GM21381 (cell line): ENCODE results near the gene TAPBPL.
A peak's percentile ranks its signal among the peaks of the same experiment; 100 is the strongest.
"Not testable (repeated sequence)": the region's sequence is repeated elsewhere in the genome, so short reads cannot be mapped to it uniquely, and the experiment has no call there.

Experiments used
- ATAC-seq: cut with Tn5 transposase; IDR thresholded peaks from one replicate; pipeline ENCODE4 v1.9.1; 2021; ENCODE audit warnings: mild to moderate bottlenecking, moderate library complexity; ENCODE audit not compliant: unreplicated experiment

TAPBPL gene

GRCh38 chr12:6462234-6462995 is 10.6 kb downstream of the TAPBPL start:
- no peak for ATAC-seq

- ATAC-seq, result no peak
These were observed 11.4 kb downstream of the TAPBPL start for GRCh38 chr12:6463216-6463615.

- ATAC-seq, result no peak
These were observed 12.0 kb downstream of the TAPBPL start for GRCh38 chr12:6463858-6464257.

DNA sequence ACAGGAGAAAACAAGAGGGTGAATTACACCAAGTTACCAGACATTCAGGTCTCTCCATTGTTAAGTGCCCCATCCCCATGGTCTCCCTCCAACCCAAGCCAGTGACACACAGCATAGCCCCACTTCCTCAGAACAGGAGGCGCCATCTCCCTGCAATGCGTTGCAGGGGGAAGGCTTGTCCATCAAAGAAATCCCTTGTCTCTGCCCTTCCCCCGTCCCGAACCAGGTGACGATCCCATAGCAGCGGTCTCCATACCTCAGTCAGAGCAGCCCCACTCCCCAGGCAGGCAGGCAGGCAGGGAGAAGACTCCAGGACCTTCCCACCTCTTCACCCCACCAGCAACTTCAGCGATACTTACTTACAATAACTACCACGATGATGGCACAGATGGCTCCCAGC is 12.7 kb downstream of the TAPBPL start:
- ATAC-seq, result no peak

- ATAC-seq, result no peak
These were observed 13.8 kb downstream of the TAPBPL start for GRCh38 chr12:6465467-6466183.

GRCh38 chr12:6466184-6466573 is 14.3 kb downstream of the TAPBPL start:
- no peak for ATAC-seq

DNA sequence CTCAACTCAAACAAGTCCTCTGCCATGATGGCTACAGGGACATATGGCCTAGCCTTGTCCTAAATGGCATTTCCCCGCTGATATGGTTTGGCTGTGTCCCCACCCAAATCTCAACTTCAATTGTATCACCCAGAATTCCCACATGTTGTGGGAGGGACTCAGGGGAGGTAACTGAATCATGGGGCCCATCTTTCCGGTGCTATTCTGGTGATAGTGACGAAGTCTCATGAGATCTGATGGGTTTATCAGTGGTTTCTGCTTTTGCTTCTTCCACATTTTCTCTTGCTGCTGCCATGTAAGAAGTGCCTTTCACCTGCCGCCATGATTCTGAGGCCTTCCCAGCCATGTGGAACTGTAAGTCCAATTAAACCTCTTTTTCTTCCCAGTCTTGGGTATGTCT is 14.9 kb downstream of the TAPBPL start:
- not testable (repeated sequence) for ATAC-seq

DNA sequence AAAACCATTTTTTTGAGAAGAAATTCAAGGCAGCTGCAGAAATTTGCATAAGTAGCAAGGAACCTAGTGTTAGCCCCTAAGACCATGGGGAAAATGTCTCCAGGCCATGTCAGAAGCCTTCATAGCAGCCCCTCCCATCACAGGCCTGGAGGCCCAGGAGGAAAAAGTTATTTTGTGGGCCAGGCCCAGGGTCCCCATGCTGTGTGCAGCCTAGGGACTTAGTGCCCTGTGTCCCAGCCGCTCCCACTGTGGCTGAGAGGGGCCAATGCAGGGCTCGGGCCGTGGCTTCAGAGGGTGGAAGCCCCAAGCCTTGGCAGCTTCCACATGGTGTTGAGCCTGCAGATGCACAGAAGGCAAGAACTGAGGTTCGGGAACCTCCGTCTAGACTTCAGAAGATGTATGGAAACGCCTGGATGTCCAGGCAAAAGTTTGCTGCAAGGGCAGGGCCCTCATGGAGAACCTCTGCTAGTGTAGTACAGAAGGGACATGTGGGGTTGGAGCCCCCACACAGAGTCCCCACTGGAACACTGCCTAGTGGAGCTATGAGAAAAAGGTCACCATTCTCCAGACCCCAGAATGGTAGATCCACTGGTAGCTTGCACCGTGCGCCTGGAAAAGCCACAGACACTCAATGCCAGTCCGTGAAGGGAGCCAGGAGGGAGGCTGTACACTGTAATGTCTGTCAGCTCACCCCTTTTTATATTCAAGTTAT is 15.9 kb downstream of the TAPBPL start:
- not testable (repeated sequence) for ATAC-seq

DNA sequence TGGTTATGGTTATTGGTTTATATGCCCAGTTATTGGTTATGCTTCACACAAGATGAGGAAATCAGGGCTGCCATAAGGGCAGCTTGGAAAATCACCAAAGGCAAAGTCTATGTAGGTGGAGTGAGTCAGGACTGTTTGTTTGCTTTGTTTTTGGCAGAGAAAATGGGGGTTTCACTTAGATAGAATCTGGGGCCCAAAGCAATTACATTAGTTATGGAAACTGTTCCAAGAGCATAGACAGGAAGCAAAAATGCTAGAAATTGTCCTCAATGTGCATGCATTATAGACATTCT is 16.4 kb downstream of the TAPBPL start:
- no peak for ATAC-seq

- ATAC-seq, result no peak
These were observed 17.2 kb downstream of the TAPBPL start for GRCh38 chr12:6469092-6469491.

GRCh38 chr12:6469609-6470374 is 17.9 kb downstream of the TAPBPL start:
- no peak for ATAC-seq

DNA sequence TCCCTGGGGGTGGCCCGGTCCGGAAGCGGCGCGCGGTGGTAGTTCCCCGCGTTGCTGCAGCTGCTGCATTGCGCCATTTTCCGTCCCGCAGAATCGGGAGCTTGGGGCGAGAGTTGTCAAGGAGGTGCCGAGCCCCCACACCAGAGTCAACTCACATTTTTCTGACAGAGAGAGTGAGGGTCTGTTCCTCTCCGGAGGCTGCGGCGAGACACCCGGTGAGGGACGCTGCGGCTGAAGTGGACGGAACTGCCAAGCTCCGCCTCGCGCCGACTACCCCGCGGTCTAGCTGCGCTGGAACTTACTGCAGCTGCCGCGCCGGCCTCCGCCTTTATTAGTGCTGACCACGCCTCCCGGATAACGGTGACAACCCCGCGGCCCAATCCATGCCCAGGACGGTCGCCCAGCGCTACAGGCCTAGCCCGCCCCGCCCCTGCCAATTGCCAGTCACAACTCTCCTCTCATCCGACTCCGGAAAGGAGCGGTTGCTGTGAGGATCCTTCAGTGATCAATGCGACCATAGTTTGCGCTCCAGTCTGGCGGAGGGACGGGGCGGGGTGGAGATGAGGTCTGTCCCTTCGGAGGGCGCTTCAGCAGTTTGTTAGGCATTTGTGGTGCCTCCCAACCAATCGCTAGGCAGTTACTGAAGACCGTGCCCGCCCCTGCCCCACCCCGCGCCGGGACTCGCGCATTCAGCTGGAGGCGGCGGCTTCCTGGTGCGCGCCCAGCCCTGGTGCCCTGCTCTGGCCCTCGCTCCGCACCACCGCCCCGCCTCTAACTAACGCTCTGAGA is 18.7 kb downstream of the TAPBPL start, which contains the start of gene VAMP1:
Gene VAMP1, minus strand, starts transcription at position 303 of the 789 bp plus-strand sequence. Its CDS starts 146 bp downstream, at position 157.
- ATAC-seq, result peak; percentile 86

GRCh38 chr12:6471989-6472360 is 20.1 kb downstream of the TAPBPL start:
- no peak for ATAC-seq

DNA sequence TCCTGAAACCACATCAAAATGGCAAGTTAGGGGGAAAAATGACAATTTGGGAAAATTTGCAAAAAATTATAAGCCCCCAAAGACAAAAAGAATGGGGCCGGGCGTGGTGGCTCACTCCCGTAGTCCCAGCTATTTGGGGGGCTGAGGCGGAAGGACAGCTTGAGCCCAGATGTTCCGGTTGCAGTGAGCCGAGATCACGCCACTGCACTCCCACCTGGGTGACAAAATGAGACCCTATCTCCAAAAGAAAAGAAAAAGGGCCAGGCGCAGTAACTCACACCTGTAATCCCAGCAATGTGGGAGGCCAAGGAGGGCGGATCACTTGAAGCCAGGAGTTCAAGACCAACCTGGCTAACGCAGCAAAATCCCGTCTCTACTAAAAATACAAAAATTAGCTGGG is 20.6 kb downstream of the TAPBPL start:
- no peak for ATAC-seq

GRCh38 chr12:6475233-6475975 is 23.6 kb downstream of the TAPBPL start:
- ATAC-seq, result not testable (repeated sequence)

GRCh38 chr12:6476489-6476888 is 24.6 kb downstream of the TAPBPL start:
- no peak for ATAC-seq

- not testable (repeated sequence) for ATAC-seq
These were observed 25.9 kb downstream of the TAPBPL start for GRCh38 chr12:6477601-6478377.

DNA sequence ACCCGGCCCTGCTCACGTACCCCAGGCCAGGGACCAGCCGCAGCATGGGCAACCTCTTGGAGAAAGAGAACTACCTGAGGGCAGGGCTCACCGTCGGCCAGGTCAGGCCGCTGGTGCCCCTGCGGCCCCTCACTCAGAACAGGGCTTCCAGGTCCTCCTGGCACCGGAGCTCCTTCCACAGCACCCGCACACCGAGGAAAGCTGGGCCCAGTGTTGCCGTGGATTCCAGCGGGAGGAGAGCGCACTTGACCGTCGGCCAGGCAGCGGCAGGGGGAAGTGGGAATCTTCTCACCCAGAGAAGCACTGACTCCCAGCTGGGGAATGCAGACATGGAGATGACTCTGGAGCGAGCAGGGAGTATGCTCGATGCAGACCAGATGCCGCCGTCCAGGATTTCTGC is 26.6 kb downstream of the TAPBPL start:
- ATAC-seq, result no peak

- no peak for ATAC-seq
These were observed 36.4 kb downstream of the TAPBPL start for GRCh38 chr12:6488240-6488639.
